OCI-LY1 (cell line): ENCODE results near the gene LMF2.
A peak's percentile ranks its signal among the peaks of the same experiment; 100 is the strongest.

ENCODE experiments used
- H2AFZ ChIP-seq: fragments of 200-600 bp; sonication (generic), shearing (Covaris generic); 2 replicates; pipeline ENCODE4 v1.6.0; 2014; ENCODE audit warnings: antibody characterized with exemption, mild to moderate bottlenecking, low read length
- H3F3A ChIP-seq: fragments of 200-600 bp; sonication (generic), shearing (Covaris generic); 2 replicates; pipeline ENCODE4 v1.6.0; 2014; ENCODE audit warnings: mild to moderate bottlenecking, antibody characterized with exemption, low read length, moderate library complexity; ENCODE audit not compliant: insufficient read depth
- H3K27ac ChIP-seq: fragments of 200-600 bp; sonication (generic); 2 replicates; pipeline ENCODE4 v1.5.1; 2014; ENCODE audit warnings: low read length, mixed run types, mild to moderate bottlenecking, low read depth; ENCODE audit not compliant: poor library complexity, severe bottlenecking
- H3K27me3 ChIP-seq: fragments of 200-600 bp; sonication (generic); 2 replicates; pipeline ENCODE4 v1.6.0; 2014; ENCODE audit warnings: antibody characterized with exemption, mild to moderate bottlenecking, low read length, moderate library complexity; ENCODE audit not compliant: insufficient read depth
- H3K36me3 ChIP-seq: fragments of 200-600 bp; sonication (generic); 2 replicates; pipeline ENCODE4 v1.6.1; 2014; ENCODE audit warnings: mild to moderate bottlenecking, antibody characterized with exemption, low read length, moderate library complexity, mixed read lengths; ENCODE audit not compliant: insufficient read depth
- H3K4me1 ChIP-seq: fragments of 200-600 bp; sonication (generic); 2 replicates; pipeline ENCODE4 v1.5.1; 2014; ENCODE audit warnings: mild to moderate bottlenecking, low read length, moderate library complexity; ENCODE audit not compliant: insufficient read depth, severe bottlenecking
- H3K4me2 ChIP-seq: fragments of 200-600 bp; sonication (generic), shearing (Covaris generic); 2 replicates; pipeline ENCODE4 v1.6.1; 2014; ENCODE audit warnings: low read length
- H3K4me3 ChIP-seq: fragments of 200-600 bp; sonication (generic); 2 replicates; pipeline ENCODE4 v1.5.1; 2014; ENCODE audit warnings: low read length, low read depth, mild to moderate bottlenecking, mixed read lengths; ENCODE audit not compliant: poor library complexity, severe bottlenecking
- H3K79me2 ChIP-seq: fragments of 200-600 bp; shearing (Covaris generic); 2 replicates; pipeline ENCODE4 v1.6.1; 2016; ENCODE audit warnings: mixed run types, low read length, mixed read lengths; ENCODE audit not compliant: insufficient read depth
- H3K9ac ChIP-seq: fragments of 200-600 bp; sonication (generic), shearing (Covaris generic); 2 replicates; pipeline ENCODE4 v1.6.1; 2014; ENCODE audit warnings: mild to moderate bottlenecking, low read length, mixed read lengths
- H3K9me2 ChIP-seq: fragments of 200-600 bp; sonication (generic), shearing (Covaris generic); 2 replicates; pipeline ENCODE4 v1.6.1; 2014; ENCODE audit warnings: low read depth, mild to moderate bottlenecking, low read length, mixed read lengths
- H3K9me3 ChIP-seq: fragments of 200-600 bp; shearing (Covaris generic); 2 replicates; pipeline ENCODE4 v1.6.1; 2014; ENCODE audit warnings: low read length, mixed read lengths
- H4K20me1 ChIP-seq: fragments of 200-600 bp; sonication (generic), shearing (Covaris generic); 2 replicates; pipeline ENCODE4 v1.6.0; 2016; ENCODE audit warnings: mild to moderate bottlenecking, low read length; ENCODE audit not compliant: insufficient read depth
- CTCF ChIP-seq: fragments of 200-600 bp; sonication (generic), shearing (Covaris generic); IDR thresholded peaks from 2 replicates; pipeline ENCODE4 v1.5.1; 2017; ENCODE audit warnings: mild to moderate bottlenecking, antibody characterized with exemption, low read length, moderate library complexity, mixed read lengths
- EZH2 ChIP-seq: fragments of 200-600 bp; sonication (generic), shearing (Covaris generic); IDR thresholded peaks from 2 replicates; pipeline ENCODE4 v1.8.0; 2017; ENCODE audit warnings: borderline replicate concordance, mixed run types, mild to moderate bottlenecking, antibody characterized with exemption, low read length, moderate library complexity, mixed read lengths

The LMF2 gene

GRCh38 chr22:50525104-50525857 is 17.8 kb upstream of the LMF2 start, which contains the start of gene SCO2:
Gene SCO2, minus strand, starts transcription at chr22:50525598. Its CDS starts 1,187 bp downstream, at chr22:50524411.
- no peaks in the 10 kb centered on the region for H3K9me2 ChIP-seq
- peak within 1 kb of the TSS; percentile 91 for H3K4me2 ChIP-seq
- H3K79me2 ChIP-seq = no peaks in the 10 kb centered on the region
- H2AFZ ChIP-seq = no peak within 1 kb of the TSS
- H3K27ac ChIP-seq = peak within 1 kb of the TSS; percentile 66
- H3K4me1 ChIP-seq = peaks cover 36% of the 10 kb centered on the region
- H4K20me1 ChIP-seq = no peaks in the 10 kb centered on the region
- H3K36me3 ChIP-seq = peaks cover 44% of the 10 kb centered on the region
- no peaks in the 10 kb centered on the region for H3K27me3 ChIP-seq
- H3K9ac ChIP-seq = peak within 1 kb of the TSS; percentile 84
- peak within 1 kb of the TSS; percentile 68 for H3K4me3 ChIP-seq
- TF ChIP-seq CTCF = peak; percentile 48
- no peak for TF ChIP-seq EZH2
- H3K9me3 ChIP-seq = no peaks in the 10 kb centered on the region
- H3F3A ChIP-seq = peaks cover 4% of the 10 kb centered on the region; the same call in 1 of the 2 replicates

- Histone ChIP-seq H3F3A (peaks cover 4% of the 10 kb centered on the region; the same call in 1 of the 2 replicates), H3K27me3 (no peaks in the 10 kb centered on the region), H3K9me3 (no peaks in the 10 kb centered on the region), H3K4me2 (peak overlapping the region; percentile 91), H3K79me2 (no peaks in the 10 kb centered on the region), H2AFZ (no peak overlapping the region), H3K9ac (peak overlapping the region; percentile 84), H3K27ac (peak overlapping the region; percentile 63), H3K4me3 (peak overlapping the region; percentile 68), H3K36me3 (peaks cover 49% of the 10 kb centered on the region), H4K20me1 (no peaks in the 10 kb centered on the region), H3K4me1 (peaks cover 35% of the 10 kb centered on the region), H3K9me2 (no peaks in the 10 kb centered on the region)
- no peak for TF ChIP-seq CTCF
- TF ChIP-seq EZH2 = no peak
Observed at GRCh38 chr22:50524676-50525103, 17.2 kb upstream of the LMF2 start.

GRCh38 chr22:50523806-50524675 is 16.5 kb upstream of the LMF2 start:
- Histone ChIP-seq H3K4me1 (peaks cover 29% of the 10 kb centered on the region), H3K27ac (peak overlapping the region; percentile 63), H3K4me3 (peak overlapping the region; percentile 68), H3K79me2 (no peaks in the 10 kb centered on the region), H3F3A (peaks cover 4% of the 10 kb centered on the region; the same call in 1 of the 2 replicates), H3K9me3 (no peaks in the 10 kb centered on the region), H3K9me2 (no peaks in the 10 kb centered on the region), H3K9ac (peak overlapping the region; percentile 84), H3K36me3 (peaks cover 56% of the 10 kb centered on the region), H4K20me1 (no peaks in the 10 kb centered on the region), H3K27me3 (no peaks in the 10 kb centered on the region), H2AFZ (no peak overlapping the region), H3K4me2 (peak overlapping the region; percentile 91)
- TF ChIP-seq EZH2 (no peak), CTCF (no peak)
